GM23248 (cell line): ENCODE data around the gene RUFY4. TPM values are rescaled to one million over a fixed set of nuclear protein-coding genes. Genes with fewer than 3 reads are reported as not detected.
"Not testable (repeated sequence)": the region's sequence is repeated elsewhere in the genome, so short reads cannot be mapped to it uniquely, and the experiment has no call there.

Experiments
- DNase-seq: peaks from one replicate; pipeline ENCODE4 v3.0.0-alpha.2; 2015
- H2AFZ ChIP-seq: fragments of 200-600 bp; sonication (generic); 2 replicates; pipeline ENCODE4 v1.6.1; 2016; ENCODE audit warnings: antibody characterized with exemption
- H3F3A ChIP-seq: fragments of 200-600 bp; sonication (generic); 2 replicates; pipeline ENCODE4 v1.6.1; 2016; ENCODE audit warnings: mild to moderate bottlenecking, antibody characterized with exemption, mixed run types; ENCODE audit not compliant: insufficient read depth
- H3K27ac ChIP-seq: fragments of 200-600 bp; sonication (generic); 2 replicates; pipeline ENCODE4 v1.5.1; 2016; ENCODE audit warnings: mild to moderate bottlenecking
- H3K27me3 ChIP-seq: fragments of 200-600 bp; sonication (generic); replicated peaks from 2 replicates; pipeline ENCODE4 v1.6.1; 2016; ENCODE audit warnings: mild to moderate bottlenecking; ENCODE audit not compliant: insufficient read depth
- H3K36me3 ChIP-seq: fragments of 200-600 bp; sonication (generic); 2 replicates; pipeline ENCODE4 v1.6.1; 2016; ENCODE audit warnings: low read depth, mild to moderate bottlenecking
- H3K4me1 ChIP-seq: fragments of 200-600 bp; sonication (generic); 2 replicates; pipeline ENCODE4 v1.6.1; 2016; ENCODE audit warnings: mild to moderate bottlenecking; ENCODE audit not compliant: insufficient read depth
- H3K4me2 ChIP-seq: fragments of 200-600 bp; sonication (generic); one replicate; pipeline ENCODE4 v1.6.1; 2016; ENCODE audit warnings: mild to moderate bottlenecking; ENCODE audit not compliant: unreplicated experiment
- H3K4me3 ChIP-seq: fragments of 200-600 bp; sonication (generic); 2 replicates; pipeline ENCODE4 v1.5.1; 2016; ENCODE audit warnings: mild to moderate bottlenecking
- H3K79me2 ChIP-seq: fragments of 200-600 bp; sonication (generic); 2 replicates; pipeline ENCODE4 v1.6.1; 2016; ENCODE audit warnings: mild to moderate bottlenecking; ENCODE audit not compliant: insufficient read depth
- H3K9ac ChIP-seq: fragments of 200-600 bp; sonication (generic); 2 replicates; pipeline ENCODE4 v1.6.1; 2016; ENCODE audit warnings: mild to moderate bottlenecking
- H3K9me2 ChIP-seq: fragments of 200-600 bp; sonication (generic); 2 replicates; pipeline ENCODE4 v1.6.1; 2016; ENCODE audit warnings: mixed run types, mild to moderate bottlenecking, moderate library complexity; ENCODE audit not compliant: insufficient read depth
- H3K9me3 ChIP-seq: fragments of 200-600 bp; sonication (generic); one replicate; pipeline ENCODE4 v1.6.1; 2017; ENCODE audit warnings: low read depth
- H4K20me1 ChIP-seq: fragments of 200-600 bp; sonication (generic); 2 replicates; pipeline ENCODE4 v1.6.0; 2016; ENCODE audit not compliant: insufficient read depth
- EZH2 ChIP-seq: fragments of 200-600 bp; sonication (generic); IDR thresholded peaks from 2 replicates; pipeline ENCODE4 v1.6.1; 2018; ENCODE audit warnings: antibody characterized with exemption, mild to moderate bottlenecking; ENCODE audit not compliant: insufficient read depth, poor library complexity, severe bottlenecking
- EZH2phosphoT487 ChIP-seq: fragments of 200-600 bp; sonication (generic); IDR thresholded peaks from 2 replicates; pipeline ENCODE4 v1.6.1; 2018; ENCODE audit warnings: antibody characterized with exemption, moderate library complexity, mild to moderate bottlenecking, low read depth; ENCODE audit not compliant: insufficient read depth
- WGBS, 2 experiments: methylation state at CpG; one replicate each; pipeline ENCODE4 v1.1.6; 2015 to 2017; ENCODE audit warnings: low lambda C conversion rate in 2 of 2, low coverage in 1 of 2; ENCODE audit errors: missing lambda C conversion rate in 2 of 2; 5-methylcytosine and 5-hydroxymethylcytosine counted together
- in situ Hi-C: fragments of 300-500 bp; cut with MboI; formaldehyde crosslinking; loops from 2 replicates; pipeline ENCODE4 v1.15.0; 2020
- polyA plus RNA-seq: library from polyadenylated mRNA; unstranded; fragments of >200 nt; fragmentation: Nextera tagmentation; extraction: Ambion mirVana; gene quantifications from 2 replicates; pipeline ENCODE4 v1.2.1, GENCODE V29; 2016
- total RNA-seq: library from RNA; depleted of rRNA; stranded (reverse); fragments of >200 nt; shearing (Covaris generic); gene quantifications from 2 replicates; pipeline ENCODE4 v1.2.3, GENCODE V29; 2014; rRNA removed

RUFY4 gene, protein sequence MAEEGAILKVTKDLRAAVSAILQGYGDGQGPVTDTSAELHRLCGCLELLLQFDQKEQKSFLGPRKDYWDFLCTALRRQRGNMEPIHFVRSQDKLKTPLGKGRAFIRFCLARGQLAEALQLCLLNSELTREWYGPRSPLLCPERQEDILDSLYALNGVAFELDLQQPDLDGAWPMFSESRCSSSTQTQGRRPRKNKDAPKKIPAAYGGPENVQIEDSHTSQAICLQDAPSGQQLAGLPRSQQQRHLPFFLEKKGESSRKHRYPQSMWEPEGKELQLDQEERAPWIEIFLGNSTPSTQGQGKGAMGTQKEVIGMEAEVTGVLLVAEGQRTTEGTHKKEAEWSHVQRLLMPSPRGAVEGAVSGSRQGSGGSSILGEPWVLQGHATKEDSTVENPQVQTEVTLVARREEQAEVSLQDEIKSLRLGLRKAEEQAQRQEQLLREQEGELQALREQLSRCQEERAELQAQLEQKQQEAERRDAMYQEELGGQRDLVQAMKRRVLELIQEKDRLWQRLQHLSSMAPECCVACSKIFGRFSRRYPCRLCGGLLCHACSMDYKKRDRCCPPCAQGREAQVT
- total RNA-seq (not detected in 2 replicates), polyA plus RNA-seq (not detected in 2 replicates)

- not testable (repeated sequence) for H3K79me2 ChIP-seq, H3K4me3 ChIP-seq, H3K36me3 ChIP-seq, H3K4me2 ChIP-seq, H3K27ac ChIP-seq, H3K9me2 ChIP-seq, H2AFZ ChIP-seq, H3K9me3 ChIP-seq, H3K4me1 ChIP-seq, H3F3A ChIP-seq, H4K20me1 ChIP-seq, H3K9ac ChIP-seq
- H3K27me3 ChIP-seq: peaks cover 51% of the 10 kb centered on the region
- in situ Hi-C loops: loop anchor here (10.0 kb wide), 1 partner anchor 284 kb away; no protein-coding TSS in a partner anchor
- peak; percentile 65 for DNase-seq
- WGBS, 2 experiments: 13 to 17% methylated on average over 15 of the region's 15 CpGs
Observed at GRCh38 chr2:218068721-218069334, at the start of gene RUFY4. Gene RUFY4 (plus strand): TSS chr2:218069253. CDS start chr2:218070606, 1,353 bp downstream.

GRCh38 chr2:218019411-218020060, 49.5 kb upstream of the RUFY4 start:
- Histone ChIP-seq H3K79me2 (no peaks in the 10 kb centered on the region), H3K27ac (no peak overlapping the region), H2AFZ (no peak overlapping the region), H3K36me3 (no peaks in the 10 kb centered on the region), H3K9me2 (no peaks in the 10 kb centered on the region), H3K27me3 (no peaks in the 10 kb centered on the region), H3K4me1 (no peaks in the 10 kb centered on the region), H3K4me3 (no peak overlapping the region), H3F3A (no peaks in the 10 kb centered on the region), H4K20me1 (no peaks in the 10 kb centered on the region), H3K9me3 (no peaks in the 10 kb centered on the region), H3K9ac (no peak overlapping the region), H3K4me2 (no peak overlapping the region)
- 83 to 85% methylated on average over 5 to 7 of the region's 7 CpGs for WGBS, 2 experiments
- in situ Hi-C loops: no loop called here
- TF ChIP-seq EZH2 (no peak), EZH2phosphoT487 (no peak)
- DNase-seq: no peak

DNA sequence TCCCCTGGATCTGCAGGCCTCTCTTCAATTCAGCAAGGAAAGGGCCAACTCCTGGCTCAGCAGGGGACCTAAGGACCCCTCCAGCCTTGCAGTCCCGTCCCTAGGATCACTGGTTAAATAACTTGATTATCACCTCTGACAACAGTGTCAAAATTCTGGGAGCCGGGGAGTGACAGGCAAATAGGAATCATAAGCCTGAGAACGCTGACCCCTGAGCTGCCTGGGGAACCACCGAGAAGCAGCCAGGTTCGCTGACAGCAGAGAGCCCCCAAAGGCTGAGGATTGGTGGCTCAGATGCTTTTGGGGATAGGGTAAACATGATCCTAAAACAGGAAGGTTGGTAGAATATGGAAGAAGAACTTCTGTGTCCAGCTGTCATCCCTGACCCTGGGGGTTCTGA, 48.8 kb upstream of the RUFY4 start:
- no peaks in the 10 kb centered on the region for H3K79me2 ChIP-seq
- WGBS, 2 experiments: 93 to 99% methylated on average over 5 of the region's 5 CpGs
- no peaks in the 10 kb centered on the region for H3K4me1 ChIP-seq
- H3K27me3 ChIP-seq: no peaks in the 10 kb centered on the region
- no peaks in the 10 kb centered on the region for H3K9me3 ChIP-seq
- TF ChIP-seq EZH2phosphoT487: no peak
- TF ChIP-seq EZH2: no peak
- H4K20me1 ChIP-seq: no peaks in the 10 kb centered on the region
- H3K9ac ChIP-seq: no peak overlapping the region
- H3K4me2 ChIP-seq: no peak overlapping the region
- DNase-seq: no peak
- in situ Hi-C loops: no loop called here
- H3K36me3 ChIP-seq: no peaks in the 10 kb centered on the region
- no peaks in the 10 kb centered on the region for H3K9me2 ChIP-seq
- no peak overlapping the region for H3K4me3 ChIP-seq
- H3F3A ChIP-seq: no peaks in the 10 kb centered on the region
- H3K27ac ChIP-seq: no peak overlapping the region
- H2AFZ ChIP-seq: no peak overlapping the region

- 82 to 85% methylated on average over 6 of the region's 6 CpGs for WGBS, 2 experiments
- Histone ChIP-seq H3K4me1 (no peaks in the 10 kb centered on the region), H2AFZ (no peak overlapping the region), H3K9ac (no peak overlapping the region), H3K27ac (no peak overlapping the region), H3K4me3 (no peak overlapping the region), H3F3A (no peaks in the 10 kb centered on the region), H4K20me1 (no peaks in the 10 kb centered on the region), H3K27me3 (no peaks in the 10 kb centered on the region), H3K9me3 (no peaks in the 10 kb centered on the region), H3K9me2 (no peaks in the 10 kb centered on the region), H3K4me2 (no peak overlapping the region), H3K36me3 (no peaks in the 10 kb centered on the region), H3K79me2 (no peaks in the 10 kb centered on the region)
- TF ChIP-seq EZH2 (no peak), EZH2phosphoT487 (no peak)
- in situ Hi-C loops: no loop called here
- DNase-seq: no peak
Observed at GRCh38 chr2:218020966-218021535, 48.0 kb upstream of the RUFY4 start.
